ENCODE data around the gene CLSTN2. TPM values are rescaled to one million over a fixed set of nuclear protein-coding genes. Genes with fewer than 3 reads are reported as not detected.

Gene CLSTN2
- total RNA-seq, 1 donor from 2014 or later = 143 TPM

GRCh38 chr3:140128217-140128616 is 193.2 kb downstream of the CLSTN2 start:
- Mint-ChIP-seq H3K9me3 (ENCODE audit: unreplicated experiment) (no peaks in the 10 kb centered on the region), H3K36me3 (ENCODE audit: unreplicated experiment) (peaks cover 3% of the 10 kb centered on the region), H3K27me3 (ENCODE audit: unreplicated experiment) (no peaks in the 10 kb centered on the region), H3K27ac (ENCODE audit: unreplicated experiment) (no peak overlapping the region), H3K4me3 (ENCODE audit: unreplicated experiment) (no peak overlapping the region), H3K4me1 (ENCODE audit: unreplicated experiment) (peaks cover 16% of the 10 kb centered on the region)
- TF ChIP-seq CTCF (IDR thresholded peaks at IDR 0.05) = no peak
- DNase-seq (ENCODE audit: extremely low spot score, unreplicated experiment) = no peak

- TF ChIP-seq CTCF (IDR thresholded peaks at IDR 0.05) = peak; percentile 38
- no peak for DNase-seq (ENCODE audit: extremely low spot score, unreplicated experiment)
- H3K4me1 Mint-ChIP-seq (ENCODE audit: unreplicated experiment) = peaks cover 16% of the 10 kb centered on the region
- no peaks in the 10 kb centered on the region for H3K27me3 Mint-ChIP-seq (ENCODE audit: unreplicated experiment)
- H3K27ac Mint-ChIP-seq (ENCODE audit: unreplicated experiment) = no peak overlapping the region
- H3K9me3 Mint-ChIP-seq (ENCODE audit: unreplicated experiment) = no peaks in the 10 kb centered on the region
- H3K36me3 Mint-ChIP-seq (ENCODE audit: unreplicated experiment) = peaks cover 3% of the 10 kb centered on the region
- H3K4me3 Mint-ChIP-seq (ENCODE audit: unreplicated experiment) = no peak overlapping the region
Measured at GRCh38 chr3:140128631-140129030, 193.6 kb downstream of the CLSTN2 start.

- Mint-ChIP-seq H3K4me3 (ENCODE audit: unreplicated experiment) (no peak overlapping the region), H3K36me3 (ENCODE audit: unreplicated experiment) (peaks cover 3% of the 10 kb centered on the region), H3K27me3 (ENCODE audit: unreplicated experiment) (no peaks in the 10 kb centered on the region), H3K27ac (ENCODE audit: unreplicated experiment) (no peak overlapping the region), H3K9me3 (ENCODE audit: unreplicated experiment) (no peaks in the 10 kb centered on the region), H3K4me1 (ENCODE audit: unreplicated experiment) (peaks cover 16% of the 10 kb centered on the region)
- TF ChIP-seq CTCF (IDR thresholded peaks at IDR 0.05) = no peak
- DNase-seq (ENCODE audit: extremely low spot score, unreplicated experiment) = no peak
Measured at GRCh38 chr3:140129768-140130284, 194.8 kb downstream of the CLSTN2 start.

GRCh38 chr3:140131895-140132294 is 196.9 kb downstream of the CLSTN2 start:
- Mint-ChIP-seq H3K36me3 (ENCODE audit: unreplicated experiment) (peaks cover 3% of the 10 kb centered on the region), H3K27me3 (ENCODE audit: unreplicated experiment) (no peaks in the 10 kb centered on the region), H3K9me3 (ENCODE audit: unreplicated experiment) (no peaks in the 10 kb centered on the region), H3K4me3 (ENCODE audit: unreplicated experiment) (no peak overlapping the region), H3K27ac (ENCODE audit: unreplicated experiment) (no peak overlapping the region), H3K4me1 (ENCODE audit: unreplicated experiment) (peaks cover 16% of the 10 kb centered on the region)
- no peak for TF ChIP-seq CTCF (IDR thresholded peaks at IDR 0.05)
- no peak for DNase-seq (ENCODE audit: extremely low spot score, unreplicated experiment)

GRCh38 chr3:140134231-140134965 is 199.4 kb downstream of the CLSTN2 start:
- no peaks in the 10 kb centered on the region for H3K27me3 Mint-ChIP-seq (ENCODE audit: unreplicated experiment)
- H3K36me3 Mint-ChIP-seq (ENCODE audit: unreplicated experiment) = peaks cover 3% of the 10 kb centered on the region
- no peak overlapping the region for H3K4me3 Mint-ChIP-seq (ENCODE audit: unreplicated experiment)
- no peaks in the 10 kb centered on the region for H3K9me3 Mint-ChIP-seq (ENCODE audit: unreplicated experiment)
- H3K27ac Mint-ChIP-seq (ENCODE audit: unreplicated experiment) = no peak overlapping the region
- no peak for TF ChIP-seq CTCF (IDR thresholded peaks at IDR 0.05)
- H3K4me1 Mint-ChIP-seq (ENCODE audit: unreplicated experiment) = peaks cover 12% of the 10 kb centered on the region
- no peak for DNase-seq (ENCODE audit: extremely low spot score, unreplicated experiment)

All from osteocyte (in vitro differentiated cells).